Stimulated activated CD8-positive, alpha-beta memory T cell treated with anti-CD3 and anti-CD28 coated beads, Interleukin-12 subunit alpha, Interleukin-12 subunit beta, amount 100 ng/mL, for 1 hour (primary cell): ENCODE data around the gene MED22.
"Not testable (repeated sequence)": the region's sequence is repeated elsewhere in the genome, so short reads cannot be mapped to it uniquely, and the experiment has no call there.

Experiments
- DNase-seq: peaks from one replicate; pipeline ENCODE4 v3.0.0-alpha.2; 2020; ENCODE audit warnings: low read depth

MED22 gene

DNA sequence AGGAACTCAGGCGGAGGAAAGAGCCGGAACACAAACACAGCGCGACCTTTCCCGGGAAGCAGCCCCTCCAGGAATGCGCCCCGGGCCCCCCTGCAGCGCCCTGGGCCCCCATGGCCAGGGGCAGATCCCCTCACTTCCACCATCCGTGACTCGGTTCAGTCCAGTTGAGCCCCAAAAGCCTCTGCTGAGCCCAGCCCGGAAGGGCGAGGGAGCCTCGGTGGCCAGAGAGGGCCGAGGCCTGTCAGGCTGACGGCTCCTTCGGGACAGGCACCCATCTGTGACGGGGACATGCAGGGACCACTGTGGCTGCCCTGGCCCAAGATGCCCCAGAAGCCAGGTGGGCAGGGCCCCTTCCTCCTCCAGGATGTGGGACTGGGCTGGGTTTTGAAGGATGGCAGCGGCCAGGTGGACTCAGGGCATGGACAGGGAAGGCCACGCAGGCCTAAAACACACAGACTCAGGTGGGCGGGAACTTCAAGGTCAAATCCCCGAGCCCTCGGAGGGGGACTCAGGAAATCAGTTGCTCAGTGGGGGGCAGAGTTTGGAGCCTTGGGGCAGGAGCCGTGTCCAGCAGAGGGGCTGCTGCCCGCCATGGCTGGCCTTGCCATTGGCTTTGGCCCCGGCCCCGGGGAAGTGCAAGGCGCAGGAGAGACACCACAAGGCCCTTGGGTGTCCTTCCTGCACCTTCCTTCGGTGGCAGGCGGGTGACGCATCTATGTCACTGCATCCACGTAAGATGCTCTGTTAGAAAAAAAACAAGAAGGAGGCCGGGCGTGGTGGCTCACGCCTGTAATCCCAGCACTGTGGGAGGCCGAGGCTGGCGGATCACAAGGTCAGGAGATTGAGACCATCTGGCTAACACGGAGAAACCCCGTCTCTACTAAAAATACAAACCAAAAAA lies 43.2 kb downstream of the MED22 start:
- DNase-seq, result no peak

DNA sequence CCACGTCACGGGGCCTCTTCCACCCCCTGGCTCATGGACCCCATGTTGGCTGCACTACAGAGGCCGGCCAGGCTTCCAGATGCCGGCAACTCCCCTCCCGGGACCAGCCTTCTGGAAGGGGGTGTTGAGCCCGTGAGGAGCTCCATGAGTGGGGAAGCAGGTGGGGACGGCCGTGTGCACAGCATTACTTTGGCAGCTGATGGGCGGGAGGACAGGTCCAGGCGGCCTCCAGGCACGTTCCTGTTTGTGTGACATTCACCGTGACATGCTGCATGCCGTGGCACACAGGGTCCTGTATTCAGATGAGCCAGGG lies 43.8 kb downstream of the MED22 start:
- DNase-seq, result no peak

DNA sequence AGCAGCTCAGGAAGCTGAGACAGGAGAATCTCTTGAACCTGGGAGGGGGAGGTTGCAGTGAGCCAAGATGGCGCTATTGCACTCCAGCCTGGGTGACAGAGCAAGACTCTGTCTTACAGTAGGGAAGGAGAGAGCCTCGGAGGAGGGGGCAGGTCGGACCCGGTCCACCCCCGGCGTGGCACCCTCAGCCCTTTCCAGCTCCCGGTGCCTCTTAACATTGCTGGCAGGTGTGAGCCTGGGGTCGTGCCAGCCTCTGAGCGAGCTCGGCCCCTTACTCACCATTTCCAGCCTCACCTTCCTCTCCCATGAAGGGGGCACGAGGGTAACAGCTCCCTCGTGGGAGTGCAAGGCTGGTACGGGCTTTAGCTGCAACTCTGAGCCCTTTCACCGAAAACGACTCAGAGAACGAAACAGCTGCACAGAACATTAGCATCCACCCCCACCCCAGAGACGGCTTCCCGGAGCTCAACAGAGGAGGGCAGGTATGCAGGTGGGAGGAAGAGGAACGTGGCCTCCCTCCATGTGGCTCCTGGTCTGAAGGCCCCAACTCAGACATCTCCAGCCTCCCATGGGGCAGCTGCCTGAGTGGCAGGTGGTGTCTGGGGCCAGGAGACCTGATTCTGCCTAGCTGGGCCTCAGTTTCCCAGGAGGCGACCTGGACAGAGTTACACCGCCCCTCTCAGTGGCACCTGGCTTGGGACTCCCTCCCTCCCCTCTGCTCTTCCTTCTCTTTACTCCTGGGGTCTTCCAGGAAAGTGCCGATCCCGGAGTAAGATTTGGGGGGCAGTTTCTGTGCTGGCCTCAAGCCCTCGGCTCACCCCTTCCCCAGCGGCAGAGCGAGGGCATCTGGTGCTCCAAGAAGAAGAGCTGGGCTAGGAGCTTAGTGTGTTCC lies 44.4 kb downstream of the MED22 start:
- DNase-seq, result no peak

GRCh38 chr9:133301253-133302230 lies 46.4 kb downstream of the MED22 start:
- no peak for DNase-seq

- DNase-seq, result not testable (repeated sequence)
These were observed 47.9 kb downstream of the MED22 start for GRCh38 chr9:133299996-133300395.

- DNase-seq, result no peak
These were observed 53.7 kb downstream of the MED22 start for GRCh38 chr9:133294257-133294656.

DNA sequence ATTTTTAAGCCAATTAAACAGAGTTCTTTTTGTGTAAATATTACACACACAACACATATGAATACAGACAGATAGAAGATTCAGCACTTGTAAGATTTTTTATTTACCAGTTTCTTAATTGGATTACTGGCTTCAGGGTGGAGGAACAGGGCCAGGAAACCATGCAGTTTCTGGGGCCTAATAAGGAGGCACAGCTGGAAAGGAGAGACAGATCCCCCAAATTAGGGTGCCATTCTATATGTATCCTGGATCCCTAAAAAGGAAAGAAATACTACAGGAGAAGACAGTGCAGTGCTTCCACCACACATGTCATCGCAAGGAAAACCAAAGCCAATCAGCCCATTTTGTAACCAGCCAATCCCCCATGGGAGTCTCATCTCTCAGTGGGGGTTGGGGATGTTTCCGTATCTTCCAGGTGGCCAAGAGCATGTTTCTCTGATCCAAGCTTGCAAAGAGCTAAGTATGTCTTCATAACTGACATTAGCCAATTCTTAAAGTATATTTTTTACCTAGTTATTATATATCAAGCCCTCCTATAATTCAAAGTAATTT lies 57.1 kb downstream of the MED22 start:
- DNase-seq, result no peak
